GM19043 (cell line): ENCODE data around the gene NT5DC4.

Source experiments
- ATAC-seq: cut with Tn5 transposase; IDR thresholded peaks from one replicate; pipeline ENCODE4 v1.9.1; 2021; ENCODE audit warnings: low read depth; ENCODE audit not compliant: unreplicated experiment

NT5DC4 gene

GRCh38 chr2:112721819-112722522, 1.2 kb downstream of the NT5DC4 start:
- ATAC-seq = no peak

- no peak for ATAC-seq
These were observed 2.2 kb downstream of the NT5DC4 start for GRCh38 chr2:112722816-112723546.

- no peak for ATAC-seq
These were observed 2.7 kb downstream of the NT5DC4 start for GRCh38 chr2:112723547-112723940.

GRCh38 chr2:112723995-112724394, 3.2 kb downstream of the NT5DC4 start:
- no peak for ATAC-seq

- no peak for ATAC-seq
These were observed 4.0 kb downstream of the NT5DC4 start for GRCh38 chr2:112724591-112725525.

GRCh38 chr2:112725545-112726457, 5.0 kb downstream of the NT5DC4 start:
- peak; percentile 38 for ATAC-seq

GRCh38 chr2:112726487-112727190, 5.8 kb downstream of the NT5DC4 start:
- ATAC-seq = peak; percentile 72

GRCh38 chr2:112727276-112728028, 6.6 kb downstream of the NT5DC4 start:
- ATAC-seq = no peak

- ATAC-seq = no peak
These were observed 7.2 kb downstream of the NT5DC4 start for GRCh38 chr2:112728029-112728362.

GRCh38 chr2:112728378-112729175, 7.8 kb downstream of the NT5DC4 start:
- no peak for ATAC-seq

- ATAC-seq = no peak
These were observed 9.4 kb downstream of the NT5DC4 start for GRCh38 chr2:112730216-112730615.

GRCh38 chr2:112730791-112731190, 10.0 kb downstream of the NT5DC4 start:
- no peak for ATAC-seq

- no peak for ATAC-seq
These were observed 10.7 kb downstream of the NT5DC4 start for GRCh38 chr2:112731479-112731878.

GRCh38 chr2:112733456-112733855, 12.6 kb downstream of the NT5DC4 start:
- ATAC-seq = no peak

GRCh38 chr2:112733871-112734270, 13.1 kb downstream of the NT5DC4 start:
- no peak for ATAC-seq

GRCh38 chr2:112737542-112738232, 16.9 kb downstream of the NT5DC4 start:
- no peak for ATAC-seq

- ATAC-seq = no peak
These were observed 19.7 kb downstream of the NT5DC4 start for GRCh38 chr2:112740527-112740926.
